Small intestine (tissue), 7 donors: ENCODE measurements around the gene CCR6. TPM values are rescaled to one million over a fixed set of nuclear protein-coding genes. Genes with fewer than 3 reads are reported as not detected.

ENCODE experiments used
- DNase-seq, 2 donors: peaks; one replicate each; pipeline versions ENCODE4 v3.0.0 to v3.0.0-alpha.2; 2013
- FAIRE-seq: peaks from 2 replicates; lab custom pipeline; 2012; peaks lifted over from hg19 to GRCh38; lab: Jason Lieb, UNC
- H3K27ac ChIP-seq, 3 donors: one replicate each; pipeline ENCODE4 v1.5.1; 2013; ENCODE audit warnings: low read length in 2 of 3, mild to moderate bottlenecking in 2 of 3, control low read depth in 1 of 3, inconsistent platforms in 1 of 3, low read depth in 1 of 3, moderate library complexity in 1 of 3
- H3K27me3 ChIP-seq, 3 donors: one replicate each; pipeline ENCODE4 v1.6.1; 2013; ENCODE audit warnings: low read length in 3 of 3, inconsistent platforms in 1 of 3; ENCODE audit not compliant: control insufficient read depth in 3 of 3, insufficient read depth in 3 of 3
- H3K36me3 ChIP-seq, 3 donors: one replicate each; pipeline ENCODE4 v1.6.1; 2013; ENCODE audit warnings: low read length in 3 of 3, inconsistent platforms in 1 of 3, low read depth in 1 of 3, mild to moderate bottlenecking in 1 of 3, moderate library complexity in 1 of 3; ENCODE audit not compliant: control insufficient read depth in 3 of 3, insufficient read depth in 2 of 3
- H3K4me1 ChIP-seq, 3 donors: one replicate each; pipeline ENCODE4 v1.6.1; 2013; ENCODE audit warnings: low read length in 2 of 3, inconsistent platforms in 1 of 3, low read depth in 1 of 3, mild to moderate bottlenecking in 1 of 3, moderate library complexity in 1 of 3; ENCODE audit not compliant: control insufficient read depth in 3 of 3, insufficient read depth in 2 of 3
- H3K4me3 ChIP-seq, 3 donors: one replicate each; pipeline ENCODE4 v1.5.1; 2013; ENCODE audit warnings: low read length in 3 of 3, control low read depth in 1 of 3, inconsistent platforms in 1 of 3, low read depth in 1 of 3, mild to moderate bottlenecking in 1 of 3, moderate library complexity in 1 of 3
- H3K9me3 ChIP-seq, 2 donors: one replicate each; pipeline ENCODE4 v1.6.1; 2013; ENCODE audit warnings: low read depth in 1 of 2, low read length in 1 of 2; ENCODE audit not compliant: control insufficient read depth in 2 of 2, insufficient read depth in 1 of 2
- WGBS, 3 donors: extraction: QIAGEN DNeasy Blood & Tissue Kit; methylation state at CpG; one replicate each; pipeline ENCODE4 v1.1.7; 2013; 5-methylcytosine and 5-hydroxymethylcytosine counted together
- polyA plus RNA-seq, 4 donors: library from polyadenylated mRNA; stranded (reverse) in 3 of 4; unstranded in 1 of 4; fragments of 200-250 nt in 3 of 4; fragments of 120-200 nt in 1 of 4; gene quantifications; one replicate each; pipeline versions ENCODE4 v1.2.1 to v1.2.3, GENCODE V29; 2013
- donor health status: healthy with polysubstance abuse.
- donor health status: control.
- donor health status: control.
- donor health status: Bipolar disorder and iron deficiency.
- donor health status: healthy.

Gene CCR6
- polyA plus RNA-seq, 4 donors = 0.54 to 5.8 (median 1.1) TPM

- H3K27me3 ChIP-seq = peaks cover 0 to 3% (median 0%) of the 10 kb centered on the region in 3 donors
- FAIRE-seq = no peak
- no peak overlapping the region for H3K4me3 ChIP-seq
- no peak overlapping the region for H3K27ac ChIP-seq
- peaks cover 0 to 10% (median 0%) of the 10 kb centered on the region in 3 donors for H3K4me1 ChIP-seq
- H3K36me3 ChIP-seq = no peaks in the 10 kb centered on the region
- peaks cover 0 to 4% of the 10 kb centered on the region in 2 donors for H3K9me3 ChIP-seq
- WGBS, 3 donors = 76 to 83% (median 80%) methylated on average over 15 of the region's 15 CpGs
- no peak for DNase-seq
Observed at GRCh38 chr6:167146135-167146534, 23.2 kb downstream of the CCR6 start.

GRCh38 chr6:167146977-167147376 lies 24.1 kb downstream of the CCR6 start:
- peaks cover 0 to 1% (median 0%) of the 10 kb centered on the region in 3 donors for H3K4me1 ChIP-seq
- H3K9me3 ChIP-seq = peaks cover 0 to 4% of the 10 kb centered on the region in 2 donors
- WGBS, 3 donors = 63 to 86% (median 80%) methylated on average over 16 of the region's 16 CpGs
- no peaks in the 10 kb centered on the region for H3K36me3 ChIP-seq
- DNase-seq (no peak), FAIRE-seq (no peak)
- no peak overlapping the region for H3K27ac ChIP-seq
- no peak overlapping the region for H3K4me3 ChIP-seq
- peaks cover 0 to 3% (median 0%) of the 10 kb centered on the region in 3 donors for H3K27me3 ChIP-seq

DNA sequence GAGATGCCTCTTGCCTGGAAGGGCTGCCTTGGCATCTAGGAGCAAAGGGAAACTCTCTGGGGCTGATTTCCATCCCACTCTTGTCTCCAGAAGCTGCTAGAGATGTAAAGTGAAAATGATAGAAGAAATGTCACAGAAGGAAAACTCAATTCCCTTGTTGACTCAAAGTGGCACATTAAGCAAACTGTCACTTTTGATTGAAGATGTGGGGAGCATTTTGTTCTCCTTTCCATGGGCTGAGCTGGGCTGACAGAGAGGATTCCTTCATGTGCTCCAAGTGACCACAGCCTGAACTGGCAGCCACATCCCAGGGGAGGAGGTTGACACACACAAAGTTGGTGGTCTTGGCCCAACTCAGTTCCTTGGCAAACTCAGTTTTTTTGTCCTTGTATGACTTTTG lies 25.1 kb downstream of the CCR6 start:
- H3K27ac ChIP-seq = no peak overlapping the region
- peaks cover 0 to 4% of the 10 kb centered on the region in 2 donors for H3K9me3 ChIP-seq
- H3K36me3 ChIP-seq = no peaks in the 10 kb centered on the region
- H3K27me3 ChIP-seq = peaks cover 0 to 3% (median 0%) of the 10 kb centered on the region in 3 donors
- FAIRE-seq (no peak), DNase-seq (no peak)
- H3K4me1 ChIP-seq = no peaks in the 10 kb centered on the region
- H3K4me3 ChIP-seq = no peak overlapping the region

DNA sequence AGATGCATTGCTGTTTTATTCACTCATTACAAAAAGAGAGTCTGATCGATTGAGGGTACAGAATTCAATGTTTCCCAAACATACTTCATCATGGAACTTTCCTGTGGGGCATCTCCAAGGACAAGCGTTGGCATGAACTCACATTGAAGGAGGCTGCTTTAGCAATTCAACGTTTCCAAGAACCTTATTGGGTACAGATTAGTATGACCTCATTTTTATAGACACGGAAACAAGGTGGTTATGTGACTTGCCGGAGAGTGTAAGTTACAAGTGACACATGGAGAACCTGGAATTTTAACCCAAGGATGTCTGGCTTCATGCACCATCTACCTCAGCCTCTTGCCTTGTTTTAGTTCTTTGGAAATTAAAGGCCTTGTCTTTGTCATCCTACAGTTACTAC lies 26.1 kb downstream of the CCR6 start:
- no peak for FAIRE-seq
- peaks cover 0 to 4% of the 10 kb centered on the region in 2 donors for H3K9me3 ChIP-seq
- no peak overlapping the region for H3K27ac ChIP-seq
- H3K27me3 ChIP-seq = peaks cover 0 to 3% (median 0%) of the 10 kb centered on the region in 3 donors
- 39 to 71% (median 54%) methylated on average over 5 of the region's 5 CpGs for WGBS, 3 donors
- H3K36me3 ChIP-seq = no peaks in the 10 kb centered on the region
- H3K4me1 ChIP-seq = no peaks in the 10 kb centered on the region
- no peak for DNase-seq
- no peak overlapping the region for H3K4me3 ChIP-seq

- Histone ChIP-seq H3K4me3 (no peak overlapping the region), H3K36me3 (no peaks in the 10 kb centered on the region), H3K27me3 (peaks cover 0 to 3% (median 0%) of the 10 kb centered on the region in 3 donors), H3K4me1 (no peaks in the 10 kb centered on the region), H3K9me3 (peaks cover 0 to 4% of the 10 kb centered on the region in 2 donors), H3K27ac (no peak overlapping the region)
- 75 to 82% (median 79%) methylated on average over 6 of the region's 6 CpGs for WGBS, 3 donors
- FAIRE-seq (no peak), DNase-seq (no peak)
Observed at GRCh38 chr6:167150941-167151549, 28.1 kb downstream of the CCR6 start.

- no peaks in the 10 kb centered on the region for H3K36me3 ChIP-seq
- FAIRE-seq (no peak), DNase-seq (no peak)
- H3K9me3 ChIP-seq = peaks cover 0 to 4% of the 10 kb centered on the region in 2 donors
- H3K27ac ChIP-seq = no peak overlapping the region
- no peaks in the 10 kb centered on the region for H3K4me1 ChIP-seq
- no peak overlapping the region for H3K4me3 ChIP-seq
- peaks cover 0 to 3% (median 0%) of the 10 kb centered on the region in 3 donors for H3K27me3 ChIP-seq
- WGBS, 3 donors = 84 to 91% (median 84%) methylated on average over 7 of the region's 7 CpGs
Observed at GRCh38 chr6:167151648-167152047, 28.8 kb downstream of the CCR6 start.

- H3K27ac ChIP-seq = no peak overlapping the region
- H3K36me3 ChIP-seq = no peaks in the 10 kb centered on the region
- no peak overlapping the region for H3K4me3 ChIP-seq
- DNase-seq = no peak
- H3K9me3 ChIP-seq = peaks cover 0 to 4% of the 10 kb centered on the region in 2 donors
- FAIRE-seq = no peak
- H3K4me1 ChIP-seq = no peaks in the 10 kb centered on the region
- WGBS, 3 donors = 77 to 84% (median 78%) methylated on average over 9 of the region's 9 CpGs
- no peaks in the 10 kb centered on the region for H3K27me3 ChIP-seq
Observed at GRCh38 chr6:167152862-167153261, 30.0 kb downstream of the CCR6 start.

DNA sequence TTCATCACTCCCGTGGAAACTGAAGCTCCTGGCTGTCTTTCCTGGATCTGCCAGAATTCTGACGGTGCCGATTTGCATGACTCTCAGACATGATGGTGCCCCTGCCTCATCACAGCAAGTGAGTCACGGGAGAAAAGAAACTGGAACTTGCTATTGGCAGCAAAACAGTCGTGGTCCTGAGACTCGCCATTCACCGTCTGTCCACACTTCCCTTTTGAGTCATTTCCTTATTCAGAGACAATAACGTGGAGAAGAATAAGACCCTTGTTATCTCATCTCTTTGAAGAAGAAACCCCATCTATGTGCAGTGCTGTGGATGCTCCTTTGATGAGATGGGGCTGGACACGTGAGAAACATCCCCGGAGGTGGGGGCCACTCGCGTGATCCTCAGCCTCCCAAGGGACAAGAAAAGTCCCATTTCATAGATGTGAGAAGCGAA lies 30.6 kb downstream of the CCR6 start:
- H3K36me3 ChIP-seq = no peaks in the 10 kb centered on the region
- H3K9me3 ChIP-seq = peaks cover 0 to 4% of the 10 kb centered on the region in 2 donors
- H3K27ac ChIP-seq = peak overlapping the region in 1 of 3 donors; percentile 40
- no peaks in the 10 kb centered on the region for H3K4me1 ChIP-seq
- H3K4me3 ChIP-seq = peak overlapping the region in 1 of 3 donors; percentile 17
- DNase-seq (no peak), FAIRE-seq (no peak)
- 53% methylated on average over 13 of the region's 13 CpGs for WGBS, 3 donors
- H3K27me3 ChIP-seq = no peaks in the 10 kb centered on the region

GRCh38 chr6:167154291-167154690 lies 31.4 kb downstream of the CCR6 start:
- Histone ChIP-seq H3K9me3 (peaks cover 0 to 4% of the 10 kb centered on the region in 2 donors), H3K4me1 (no peaks in the 10 kb centered on the region), H3K27ac (no peak overlapping the region), H3K27me3 (no peaks in the 10 kb centered on the region), H3K36me3 (no peaks in the 10 kb centered on the region), H3K4me3 (no peak overlapping the region)
- FAIRE-seq = no peak
- DNase-seq = no peak
- WGBS, 3 donors = 54 to 77% (median 68%) methylated on average over 9 of the region's 9 CpGs
